Measurements from ENCODE around the gene TRAM2.

GRCh38 chr6:52553158-52553557 lies 23.7 kb downstream of the TRAM2 start:
- TF ChIP-seq EZH2 (IDR thresholded peaks at IDR 0.05; ENCODE audit: borderline replicate concordance, control insufficient read depth, low read depth, low read length) (no peak), TCF7 (IDR thresholded peaks at IDR 0.05; ENCODE audit: borderline replicate concordance) (no peak), ZNF622 (IDR thresholded peaks at IDR 0.05) (no peak), EP300 (IDR thresholded peaks at IDR 0.05; ENCODE audit: borderline replicate concordance in 1 of 2, control insufficient read depth in 1 of 2, low read depth in 2 of 2, low read length in 2 of 2) (no peak), POLR2A (IDR thresholded peaks at IDR 0.05; ENCODE audit: low read depth, low read length) (no peak), MAX (IDR thresholded peaks at IDR 0.05; ENCODE audit: low read depth, low read length) (no peak), ETV6 (conservative IDR thresholded peaks at IDR 0.05 in 1 of 2, IDR thresholded peaks at IDR 0.05 in 1 of 2; ENCODE audit: borderline replicate concordance in 1 of 2, low read depth in 1 of 2) (no peak)
- TF ChIP-seq, protein P1, sequence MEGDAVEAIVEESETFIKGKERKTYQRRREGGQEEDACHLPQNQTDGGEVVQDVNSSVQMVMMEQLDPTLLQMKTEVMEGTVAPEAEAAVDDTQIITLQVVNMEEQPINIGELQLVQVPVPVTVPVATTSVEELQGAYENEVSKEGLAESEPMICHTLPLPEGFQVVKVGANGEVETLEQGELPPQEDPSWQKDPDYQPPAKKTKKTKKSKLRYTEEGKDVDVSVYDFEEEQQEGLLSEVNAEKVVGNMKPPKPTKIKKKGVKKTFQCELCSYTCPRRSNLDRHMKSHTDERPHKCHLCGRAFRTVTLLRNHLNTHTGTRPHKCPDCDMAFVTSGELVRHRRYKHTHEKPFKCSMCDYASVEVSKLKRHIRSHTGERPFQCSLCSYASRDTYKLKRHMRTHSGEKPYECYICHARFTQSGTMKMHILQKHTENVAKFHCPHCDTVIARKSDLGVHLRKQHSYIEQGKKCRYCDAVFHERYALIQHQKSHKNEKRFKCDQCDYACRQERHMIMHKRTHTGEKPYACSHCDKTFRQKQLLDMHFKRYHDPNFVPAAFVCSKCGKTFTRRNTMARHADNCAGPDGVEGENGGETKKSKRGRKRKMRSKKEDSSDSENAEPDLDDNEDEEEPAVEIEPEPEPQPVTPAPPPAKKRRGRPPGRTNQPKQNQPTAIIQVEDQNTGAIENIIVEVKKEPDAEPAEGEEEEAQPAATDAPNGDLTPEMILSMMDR (IDR thresholded peaks at IDR 0.05 in 2 of 3, conservative IDR thresholded peaks at IDR 0.05 in 1 of 3; ENCODE audit: control insufficient read depth in 2 of 3, extremely low read depth in 1 of 3, insufficient read depth in 1 of 3, low read depth in 3 of 3, low read length in 3 of 3), result no peak
